Mononuclear cell (primary cell): ENCODE results near the gene ZYX. TPM values are rescaled to one million over a fixed set of nuclear protein-coding genes. Genes with fewer than 3 reads are reported as not detected.
A peak's percentile ranks its signal among the peaks of the same experiment; 100 is the strongest.

ENCODE experiments used
- H3K27me3 ChIP-seq: 2 replicates; pipeline ENCODE4 v1.6.0; 2011; ENCODE audit warnings: low read length, control low read depth; ENCODE audit not compliant: insufficient read depth
- H3K4me1 ChIP-seq: 2 replicates; pipeline ENCODE4 v1.5.1; 2011; ENCODE audit warnings: mild to moderate bottlenecking, low read length, control low read depth; ENCODE audit not compliant: insufficient read depth
- H3K4me3 ChIP-seq: 2 replicates; pipeline ENCODE4 v1.5.1; 2011; ENCODE audit warnings: mild to moderate bottlenecking, low read length, moderate library complexity
- H3K9me3 ChIP-seq: 2 replicates; pipeline ENCODE4 v1.5.1; 2011; ENCODE audit warnings: low read depth, mild to moderate bottlenecking, control low read depth, low read length
- total RNA-seq: library from RNA; depleted of rRNA; stranded (reverse); fragments of >200 nt; gene quantifications from one replicate; pipeline ENCODE4 v1.2.3, GENCODE V29; 2012

ZYX gene, protein sequence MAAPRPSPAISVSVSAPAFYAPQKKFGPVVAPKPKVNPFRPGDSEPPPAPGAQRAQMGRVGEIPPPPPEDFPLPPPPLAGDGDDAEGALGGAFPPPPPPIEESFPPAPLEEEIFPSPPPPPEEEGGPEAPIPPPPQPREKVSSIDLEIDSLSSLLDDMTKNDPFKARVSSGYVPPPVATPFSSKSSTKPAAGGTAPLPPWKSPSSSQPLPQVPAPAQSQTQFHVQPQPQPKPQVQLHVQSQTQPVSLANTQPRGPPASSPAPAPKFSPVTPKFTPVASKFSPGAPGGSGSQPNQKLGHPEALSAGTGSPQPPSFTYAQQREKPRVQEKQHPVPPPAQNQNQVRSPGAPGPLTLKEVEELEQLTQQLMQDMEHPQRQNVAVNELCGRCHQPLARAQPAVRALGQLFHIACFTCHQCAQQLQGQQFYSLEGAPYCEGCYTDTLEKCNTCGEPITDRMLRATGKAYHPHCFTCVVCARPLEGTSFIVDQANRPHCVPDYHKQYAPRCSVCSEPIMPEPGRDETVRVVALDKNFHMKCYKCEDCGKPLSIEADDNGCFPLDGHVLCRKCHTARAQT
- total RNA-seq: 64.0 TPM

DNA sequence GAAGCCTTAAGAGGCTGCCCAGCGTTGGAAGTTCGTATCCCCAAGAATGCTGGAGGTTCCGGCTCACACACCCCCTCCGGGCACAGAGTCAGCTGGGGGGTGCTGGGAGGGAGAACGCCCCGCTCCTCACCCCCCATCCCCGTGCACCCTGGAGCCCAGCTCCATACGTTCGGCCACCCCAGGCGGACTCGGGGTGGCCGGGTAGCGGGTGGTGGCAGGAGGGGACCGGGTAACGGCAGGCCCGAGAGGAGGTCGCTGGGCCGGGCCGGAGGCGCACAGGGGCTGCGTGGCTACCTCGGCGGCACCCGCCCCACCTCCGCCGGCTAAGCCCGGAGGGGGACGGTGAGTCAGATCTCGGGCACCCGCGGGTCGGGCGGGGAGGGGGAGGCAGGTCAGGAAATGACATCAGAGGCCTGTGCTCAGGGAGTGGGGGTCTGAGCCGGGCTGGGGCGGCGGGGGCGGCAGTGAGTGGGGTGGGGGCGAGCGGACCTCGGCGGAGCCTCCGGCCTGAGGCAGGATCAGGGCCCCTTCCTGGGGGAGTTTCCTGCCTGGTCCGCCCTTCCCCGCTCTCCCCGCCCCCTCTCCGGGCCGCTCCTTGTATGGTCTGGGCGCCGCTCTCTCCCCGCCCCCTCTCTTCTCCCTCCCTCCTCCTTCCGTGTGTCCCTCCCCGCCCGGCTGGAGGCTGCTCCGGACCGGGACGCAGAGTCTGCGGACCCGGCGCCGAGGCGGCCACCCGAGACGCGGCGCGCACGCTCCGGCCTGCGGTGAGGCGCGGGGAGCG, at the start of gene ZYX:
TSS of gene ZYX (plus strand) at position 700 of the 781 bp plus-strand sequence. CDS start 227 bp downstream, outside the sequence.
- no peaks in the 10 kb centered on the region for H3K27me3 ChIP-seq
- H3K4me3 ChIP-seq: peak within 1 kb of the TSS; percentile 93
- H3K9me3 ChIP-seq: no peaks in the 10 kb centered on the region
- H3K4me1 ChIP-seq: peaks cover 83% of the 10 kb centered on the region

DNA sequence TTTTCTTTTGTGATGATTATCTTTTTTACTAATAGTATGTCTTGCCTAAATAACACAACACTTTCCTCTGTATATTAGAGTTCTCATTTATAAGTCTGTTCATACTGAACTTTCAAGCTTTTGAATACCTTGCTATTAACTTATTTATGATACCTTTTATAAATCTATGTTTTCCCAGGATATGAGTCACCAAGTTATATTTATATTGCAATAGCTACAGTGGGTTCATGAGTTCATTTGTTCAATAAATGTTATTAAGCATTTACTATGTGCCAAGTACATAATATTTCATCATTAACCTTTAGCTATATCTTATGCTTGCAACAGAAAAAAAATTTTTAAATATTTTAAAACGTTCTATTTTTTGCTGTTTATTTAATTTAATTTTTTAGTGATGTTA, 46.9 kb upstream of the ZYX start:
- H3K4me1 ChIP-seq: peaks cover 9% of the 10 kb centered on the region
- H3K9me3 ChIP-seq: no peaks in the 10 kb centered on the region
- H3K4me3 ChIP-seq: no peak overlapping the region
- no peaks in the 10 kb centered on the region for H3K27me3 ChIP-seq

DNA sequence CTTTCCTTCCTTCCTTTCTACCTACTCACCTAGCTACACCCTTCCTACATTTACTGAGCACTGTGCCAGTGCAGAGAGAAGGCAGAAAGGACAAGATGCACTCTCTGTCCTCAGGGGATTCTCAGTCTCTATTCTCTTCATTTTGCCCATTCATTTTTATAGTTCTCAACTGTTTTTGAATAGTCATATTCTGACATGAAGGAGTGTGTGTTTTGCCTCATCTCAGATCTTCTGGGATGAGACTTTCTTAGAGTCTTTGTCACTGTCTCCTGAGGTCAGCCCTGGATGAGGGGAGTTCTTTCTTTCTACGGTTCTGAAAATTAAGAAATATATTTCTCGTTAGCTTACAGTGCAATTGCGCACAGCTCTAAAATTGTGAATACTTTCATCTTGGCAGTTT, 43.9 kb upstream of the ZYX start:
- H3K27me3 ChIP-seq: no peaks in the 10 kb centered on the region
- no peaks in the 10 kb centered on the region for H3K9me3 ChIP-seq
- no peak overlapping the region for H3K4me3 ChIP-seq
- no peaks in the 10 kb centered on the region for H3K4me1 ChIP-seq

DNA sequence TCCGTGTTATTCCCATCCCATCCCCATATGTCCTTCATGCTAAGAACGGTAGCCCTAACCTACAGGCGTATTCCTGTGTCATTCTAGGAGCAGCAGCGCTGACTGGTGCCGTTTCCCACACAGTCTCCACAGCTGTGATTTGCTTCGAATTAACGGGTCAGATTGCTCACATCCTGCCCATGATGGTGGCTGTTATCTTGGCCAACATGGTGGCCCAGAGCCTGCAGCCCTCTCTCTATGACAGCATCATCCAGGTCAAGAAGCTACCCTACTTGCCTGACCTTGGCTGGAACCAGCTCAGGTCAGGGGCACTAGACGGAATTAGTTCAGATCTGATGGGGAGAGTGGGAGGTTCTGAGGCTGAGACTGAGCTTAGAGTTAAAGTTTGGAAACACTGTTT, 39.3 kb upstream of the ZYX start:
- Histone ChIP-seq H3K27me3 (peaks cover 2% of the 10 kb centered on the region), H3K9me3 (no peaks in the 10 kb centered on the region), H3K4me1 (peaks cover 9% of the 10 kb centered on the region), H3K4me3 (no peak overlapping the region)

DNA sequence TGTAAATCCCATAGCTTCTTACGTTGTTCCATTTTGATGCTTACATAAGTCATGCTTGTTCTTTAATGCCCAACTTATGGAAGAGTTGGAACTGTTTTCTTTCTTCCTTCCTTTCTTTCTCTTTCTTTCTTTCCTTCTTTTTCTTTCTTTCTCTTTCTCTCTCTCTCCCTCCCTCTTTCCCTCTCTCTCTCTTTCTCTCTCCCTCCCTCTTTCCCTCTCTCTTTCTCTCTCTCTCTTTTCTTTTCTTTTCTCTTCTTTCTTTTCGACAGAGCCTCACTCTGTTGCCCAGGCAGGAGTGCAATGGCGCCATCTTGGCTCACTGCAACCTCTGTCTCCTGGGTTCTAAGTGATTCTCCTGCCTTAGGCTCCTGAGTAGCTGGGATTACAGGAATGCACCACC, 37.5 kb upstream of the ZYX start:
- H3K9me3 ChIP-seq: no peaks in the 10 kb centered on the region
- H3K4me3 ChIP-seq: no peak overlapping the region
- peaks cover 5% of the 10 kb centered on the region for H3K27me3 ChIP-seq
- peaks cover 9% of the 10 kb centered on the region for H3K4me1 ChIP-seq

DNA sequence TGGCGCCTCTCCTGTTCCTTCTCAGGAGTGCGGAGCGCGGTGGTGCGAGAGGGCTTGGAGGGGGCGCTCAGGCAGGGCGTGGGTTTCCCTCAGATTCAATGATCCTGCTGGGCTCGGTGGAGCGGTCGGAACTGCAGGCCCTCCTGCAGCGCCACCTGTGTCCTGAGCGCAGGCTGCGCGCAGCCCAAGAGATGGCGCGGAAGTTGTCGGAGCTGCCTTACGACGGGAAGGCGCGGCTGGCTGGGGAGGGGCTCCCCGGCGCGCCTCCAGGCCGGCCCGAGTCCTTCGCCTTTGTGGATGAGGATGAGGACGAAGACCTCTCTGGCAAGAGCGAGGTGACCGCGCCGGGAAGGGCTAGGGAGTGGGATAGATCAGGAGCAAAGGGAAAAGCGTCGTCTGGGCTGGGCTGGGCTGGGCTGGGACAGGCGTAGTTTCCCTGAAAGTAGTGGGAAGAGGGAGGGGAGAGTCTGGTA, 35.7 kb upstream of the ZYX start:
- Histone ChIP-seq H3K27me3 (peaks cover 5% of the 10 kb centered on the region), H3K9me3 (no peaks in the 10 kb centered on the region), H3K4me1 (peaks cover 9% of the 10 kb centered on the region), H3K4me3 (no peak overlapping the region)

DNA sequence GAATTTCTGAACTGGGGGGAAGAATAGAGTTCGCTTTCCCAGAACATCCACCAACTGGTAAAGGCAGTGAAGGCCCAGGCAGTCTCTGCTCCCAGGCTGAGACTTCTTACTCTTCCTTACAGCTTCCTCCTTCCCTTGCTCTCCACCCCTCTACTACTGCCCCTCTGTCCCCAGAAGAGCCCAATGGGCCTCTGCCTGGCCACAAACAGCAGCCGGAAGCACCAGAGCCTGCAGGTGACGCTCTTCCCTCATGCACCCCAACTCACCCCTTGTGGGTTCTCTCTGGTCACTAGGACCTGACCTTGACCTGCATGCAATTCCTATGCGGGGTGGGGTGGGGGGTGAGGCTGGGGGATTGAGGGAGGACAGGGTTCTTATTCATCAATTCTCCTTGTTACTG, 35.1 kb upstream of the ZYX start:
- no peak overlapping the region for H3K4me3 ChIP-seq
- no peaks in the 10 kb centered on the region for H3K9me3 ChIP-seq
- H3K27me3 ChIP-seq: peaks cover 5% of the 10 kb centered on the region
- peaks cover 9% of the 10 kb centered on the region for H3K4me1 ChIP-seq

DNA sequence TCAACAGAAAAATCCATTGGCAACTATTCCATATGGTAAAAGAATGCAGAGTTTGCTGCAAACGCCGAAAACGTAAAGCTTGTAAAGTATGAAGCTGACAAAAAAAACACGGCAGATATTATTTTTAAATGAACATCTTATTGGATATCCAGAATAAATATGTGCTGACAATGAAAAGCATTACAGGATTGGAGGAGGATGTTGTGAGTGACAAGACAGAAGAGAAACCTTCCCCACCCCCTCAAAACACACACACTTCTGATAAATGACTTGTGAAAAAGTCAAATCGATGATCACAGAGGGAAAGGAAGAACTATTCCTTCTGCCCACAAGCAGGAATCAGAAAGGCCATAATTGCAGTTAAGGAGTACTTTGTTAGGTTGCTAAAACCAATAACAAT, 33.2 kb upstream of the ZYX start:
- Histone ChIP-seq H3K27me3 (peaks cover 5% of the 10 kb centered on the region), H3K4me1 (peaks cover 9% of the 10 kb centered on the region), H3K9me3 (no peaks in the 10 kb centered on the region), H3K4me3 (no peak overlapping the region)

DNA sequence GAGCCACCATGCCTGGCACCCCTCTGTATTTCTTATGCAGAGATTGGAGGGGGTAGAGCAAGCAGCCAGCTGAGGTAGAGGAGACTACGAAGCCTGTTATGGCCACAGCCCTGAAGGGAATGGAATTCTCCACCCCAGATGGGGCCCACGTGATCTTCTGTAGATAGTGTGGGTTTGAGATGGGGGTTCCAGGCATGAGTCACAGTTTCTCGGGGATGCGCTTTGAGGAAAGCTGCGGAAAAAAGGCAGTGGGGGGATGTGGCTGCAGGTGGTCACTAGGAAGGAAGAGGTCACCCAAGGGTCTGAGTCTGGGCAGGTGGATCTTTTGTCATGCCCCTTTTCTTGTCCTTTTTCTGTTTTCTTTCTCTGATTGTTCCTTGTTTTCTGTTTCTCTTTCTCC, 30.1 kb upstream of the ZYX start:
- no peak overlapping the region for H3K4me3 ChIP-seq
- H3K4me1 ChIP-seq: no peaks in the 10 kb centered on the region
- peaks cover 5% of the 10 kb centered on the region for H3K27me3 ChIP-seq

DNA sequence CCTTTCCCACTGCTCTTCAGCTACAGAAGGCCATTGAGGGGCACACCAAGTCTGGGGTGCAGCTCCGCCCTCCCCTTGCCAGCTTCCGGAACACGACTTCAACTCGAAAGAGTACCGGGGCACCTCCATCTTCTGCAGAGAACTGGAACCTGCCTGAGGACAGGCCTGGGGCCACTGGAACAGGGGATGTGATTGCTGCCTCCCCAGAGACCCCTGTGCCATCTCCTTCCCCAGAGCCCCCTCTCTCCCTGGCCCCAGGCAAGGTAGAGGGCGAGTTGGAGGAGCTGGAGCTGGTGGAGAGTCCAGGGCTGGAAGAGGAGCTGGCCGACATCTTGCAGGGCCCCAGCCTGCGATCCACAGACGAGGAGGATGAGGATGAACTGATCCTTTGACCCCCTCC, 29.6 kb upstream of the ZYX start:
- H3K9me3 ChIP-seq: no peaks in the 10 kb centered on the region
- no peaks in the 10 kb centered on the region for H3K4me1 ChIP-seq
- H3K4me3 ChIP-seq: no peak overlapping the region
- peaks cover 3% of the 10 kb centered on the region for H3K27me3 ChIP-seq

More for the DNA sequence above, 30.1 kb upstream of the ZYX start:
- H3K9me3 ChIP-seq: no peaks in the 10 kb centered on the region

DNA sequence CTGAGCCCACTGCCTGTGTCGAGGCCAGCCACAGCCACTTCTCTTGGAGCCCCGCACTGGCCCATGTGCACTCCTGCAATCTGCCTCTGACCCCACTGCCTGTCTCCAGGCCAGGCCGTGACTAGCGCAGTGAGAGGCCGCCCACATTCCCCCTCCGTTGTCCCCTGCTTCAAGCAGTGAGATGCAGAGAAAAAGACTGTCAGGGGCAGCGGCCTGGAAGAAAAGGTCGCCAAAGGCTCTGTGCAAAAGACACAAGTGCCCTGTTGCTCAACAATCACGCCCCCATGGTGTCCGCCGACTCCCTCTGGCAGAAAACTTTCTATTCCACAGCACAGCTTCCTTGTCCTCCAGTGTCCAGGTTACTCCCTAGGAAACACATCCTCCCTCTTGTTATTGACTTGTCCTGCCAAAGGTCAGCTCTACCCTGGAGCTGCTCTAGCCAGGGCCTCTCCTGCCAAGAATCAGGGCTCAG, 28.6 kb upstream of the ZYX start:
- H3K4me3 ChIP-seq: no peak overlapping the region
- no peaks in the 10 kb centered on the region for H3K4me1 ChIP-seq
- no peaks in the 10 kb centered on the region for H3K9me3 ChIP-seq
- H3K27me3 ChIP-seq: peaks cover 2% of the 10 kb centered on the region

DNA sequence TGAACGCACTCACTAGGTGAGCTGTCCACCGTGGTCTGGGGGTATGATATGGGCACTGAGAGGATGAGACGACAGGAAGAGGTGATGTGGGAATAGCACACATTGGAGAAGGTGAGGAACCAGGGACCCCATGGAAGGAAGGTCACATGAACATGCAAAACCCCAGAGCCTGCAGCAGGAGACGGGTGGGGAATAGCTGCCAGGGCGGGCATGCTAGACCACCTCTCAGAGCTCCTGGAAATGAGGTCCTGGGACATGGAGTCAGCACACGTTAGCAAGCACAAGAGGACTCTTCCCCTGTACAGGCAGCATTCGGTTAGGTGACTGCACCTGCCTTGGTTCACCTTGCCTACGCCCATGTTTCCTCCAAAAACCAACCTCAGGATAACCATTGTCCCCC, 26.8 kb upstream of the ZYX start:
- no peaks in the 10 kb centered on the region for H3K27me3 ChIP-seq
- no peaks in the 10 kb centered on the region for H3K9me3 ChIP-seq

DNA sequence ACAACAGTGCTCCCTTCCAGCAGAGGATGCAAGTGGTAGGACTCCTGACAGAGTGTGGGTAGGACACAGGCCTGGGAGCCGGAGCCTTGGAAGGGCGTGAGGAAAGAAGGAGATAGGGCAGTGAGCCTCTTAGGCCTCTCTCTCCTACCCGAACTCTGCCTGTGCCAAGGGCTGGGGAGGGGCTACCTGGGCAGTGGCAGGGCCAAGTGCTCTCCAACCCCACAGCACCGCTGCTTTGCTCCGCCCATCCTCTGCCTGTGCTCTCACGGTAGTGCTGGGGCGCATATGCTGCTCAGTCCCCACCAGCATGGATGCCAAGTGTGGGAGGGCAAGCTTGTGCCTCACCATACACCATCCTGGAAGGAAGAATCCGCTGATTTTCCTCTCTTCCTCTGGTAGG, 26.2 kb upstream of the ZYX start:
- H3K4me1 ChIP-seq: peaks cover 4% of the 10 kb centered on the region
- H3K27me3 ChIP-seq: no peaks in the 10 kb centered on the region
- no peaks in the 10 kb centered on the region for H3K9me3 ChIP-seq
- no peak overlapping the region for H3K4me3 ChIP-seq

More for the DNA sequence above, 26.8 kb upstream of the ZYX start:
- H3K4me3 ChIP-seq: no peak overlapping the region
- H3K4me1 ChIP-seq: no peaks in the 10 kb centered on the region

DNA sequence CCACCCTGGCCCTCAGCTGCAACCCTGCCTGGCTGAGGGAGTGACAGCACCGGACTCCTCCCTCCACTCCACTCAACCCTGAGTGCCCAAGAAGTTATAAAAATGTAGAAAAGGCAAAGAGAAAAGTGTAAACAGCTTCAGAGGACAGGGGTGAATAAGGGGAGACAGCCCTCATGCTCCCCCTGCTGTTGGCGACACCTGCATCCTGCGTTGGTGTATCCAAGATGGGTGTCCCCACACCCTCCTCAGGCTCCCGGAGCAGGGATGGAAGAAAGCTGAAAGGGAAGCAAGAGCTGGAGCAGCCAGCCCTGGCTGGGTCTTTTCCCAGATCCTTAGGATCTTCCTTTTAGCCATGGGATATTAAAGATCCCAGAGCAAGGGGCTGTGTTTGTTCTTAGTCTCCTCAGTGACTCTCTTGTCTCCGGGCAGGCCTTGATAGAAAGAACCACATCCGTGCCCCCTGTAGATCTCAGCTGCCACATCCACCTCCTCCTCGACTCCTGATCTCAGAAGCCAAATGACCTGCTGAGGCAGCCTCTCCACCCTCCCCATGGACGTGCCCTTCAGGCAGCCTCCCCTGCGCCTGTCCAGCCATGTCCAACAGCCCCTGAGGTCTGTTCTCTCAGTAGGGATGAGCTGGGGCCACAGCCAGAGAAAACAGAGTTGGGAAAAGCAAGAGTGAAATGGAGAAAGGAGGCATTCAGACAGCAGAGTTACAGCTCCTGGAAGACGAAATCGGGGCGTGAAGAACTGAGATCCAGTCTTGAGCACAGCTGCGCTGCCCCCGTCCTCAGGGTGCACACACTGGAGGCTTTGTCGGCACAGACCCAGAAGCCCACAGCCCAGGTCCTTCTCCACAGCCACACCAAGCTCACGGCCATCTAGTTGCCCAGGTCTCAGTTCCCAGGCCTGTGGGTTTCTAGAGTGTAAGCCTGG, 25.4 kb upstream of the ZYX start:
- no peak overlapping the region for H3K4me3 ChIP-seq
- peaks cover 5% of the 10 kb centered on the region for H3K4me1 ChIP-seq
- H3K27me3 ChIP-seq: no peaks in the 10 kb centered on the region
- H3K9me3 ChIP-seq: no peaks in the 10 kb centered on the region
